HEK293T (cell line): Measurements from ENCODE around the gene CSNK1D.

Source experiments
- ARNT ChIP-seq: fragments of 450-650 bp; IDR thresholded peaks from 2 replicates; pipeline ENCODE4 v1.6.1; 2017; ENCODE audit warnings: mild to moderate bottlenecking
- BHLHE40 ChIP-seq: fragments of 450-650 bp; IDR thresholded peaks from 2 replicates; pipeline ENCODE4 v1.6.1; 2016; ENCODE audit warnings: mild to moderate bottlenecking, moderate library complexity, borderline replicate concordance
- FOXA1 ChIP-seq: fragments of 450-650 bp; IDR thresholded peaks from 2 replicates; pipeline ENCODE4 v1.6.1; 2016; ENCODE audit warnings: mild to moderate bottlenecking
- FOXK2 ChIP-seq: fragments of 450-650 bp; IDR thresholded peaks from 2 replicates; pipeline ENCODE4 v1.6.1; 2016; ENCODE audit warnings: mild to moderate bottlenecking
- FOXM1 ChIP-seq: fragments of 450-650 bp; IDR thresholded peaks from 2 replicates; pipeline ENCODE4 v1.6.1; 2017; ENCODE audit warnings: mild to moderate bottlenecking, borderline replicate concordance
- HDGF ChIP-seq: fragments of 450-650 bp; IDR thresholded peaks from 2 replicates; pipeline ENCODE4 v1.6.1; 2017; ENCODE audit warnings: antibody characterized with exemption, borderline replicate concordance
- L3MBTL2 ChIP-seq: fragments of 450-650 bp; conservative IDR thresholded peaks from 2 replicates; pipeline ENCODE4 v1.6.1; 2016; ENCODE audit warnings: mild to moderate bottlenecking
- LEF1 ChIP-seq: fragments of 450-650 bp; IDR thresholded peaks from 2 replicates; pipeline ENCODE4 v1.6.1; 2017; ENCODE audit warnings: mild to moderate bottlenecking, borderline replicate concordance
- NFRKB ChIP-seq: fragments of 450-650 bp; IDR thresholded peaks from 2 replicates; pipeline ENCODE4 v1.6.1; 2016; ENCODE audit warnings: mild to moderate bottlenecking, moderate library complexity
- PKNOX1 ChIP-seq: fragments of 450-650 bp; IDR thresholded peaks from 2 replicates; pipeline ENCODE4 v1.6.1; 2016
- SP1 ChIP-seq: fragments of 450-650 bp; IDR thresholded peaks from 2 replicates; pipeline ENCODE4 v1.6.1; 2017
- SUZ12 ChIP-seq: fragments of 450-650 bp; IDR thresholded peaks from 2 replicates; pipeline ENCODE4 v1.6.1; 2016; ENCODE audit warnings: mild to moderate bottlenecking
- TARDBP ChIP-seq: fragments of 450-650 bp; IDR thresholded peaks from 2 replicates; pipeline ENCODE4 v1.6.1; 2016
- ZNF384 ChIP-seq: fragments of 450-650 bp; IDR thresholded peaks from 2 replicates; pipeline ENCODE4 v1.6.1; 2016

GRCh38 chr17:82299452-82299851 is 26.0 kb upstream of the CSNK1D start:
- TF ChIP-seq TARDBP (no peak), SUZ12 (no peak), FOXM1 (no peak), SP1 (no peak), LEF1 (no peak), NFRKB (no peak), BHLHE40 (no peak), PKNOX1 (no peak), ARNT (no peak), L3MBTL2 (no peak), HDGF (no peak), ZNF384 (no peak), FOXK2 (no peak), FOXA1 (no peak)
